B cell (primary cell): ENCODE results near the gene MYCBP. TPM values are rescaled to one million over a fixed set of nuclear protein-coding genes. Genes with fewer than 3 reads are reported as not detected.

Source experiments
- ATAC-seq: fragments of 200-7000 bp; cut with Tn5 transposase; one replicate; pipeline ENCODE4 v1.10.0; 2021; ENCODE audit warnings: low read depth, mild to moderate bottlenecking, moderate number of reproducible peaks, moderate library complexity
- CTCF ChIA-PET: fragments of 350-600 bp; sonication (Branson Sonifier 250); formaldehyde crosslinking; loops from one replicate; lab custom pipeline; 2021; ENCODE audit warnings: antibody characterized with exemption, inconsistent platforms; lab: Charles Lee
- POLR2A ChIA-PET: fragments of 350-600 bp; sonication (Branson Sonifier 250); formaldehyde crosslinking; loops from one replicate; lab custom pipeline; 2021; ENCODE audit warnings: antibody characterized with exemption; lab: Charles Lee
- DNase-seq: peaks from one replicate; pipeline ENCODE4 v3.0.0; 2013
- H2AFZ ChIP-seq: 2 replicates; pipeline ENCODE4 v1.6.1; 2012; ENCODE audit warnings: mild to moderate bottlenecking, low read depth, low read length; ENCODE audit not compliant: insufficient read depth, poor library complexity, severe bottlenecking
- H3K27ac ChIP-seq, 2 donors: 1 replicate in 1 of 2; 2 replicates in 1 of 2; pipeline ENCODE4 v1.5.1; 2012 to 2013; ENCODE audit warnings: low read length in 2 of 2, mild to moderate bottlenecking in 2 of 2, moderate library complexity in 1 of 2
- H3K27me3 ChIP-seq, 4 experiments: fragments of 200-600 bp in 1 of 4; sonication (generic) in 1 of 4; replicated peaks in 1 of 4; 1 replicate in 2 of 4; 2 replicates in 2 of 4; pipeline versions ENCODE4 v1.6.1 to v1.7.0; 2013 to 2016; ENCODE audit warnings: low read length in 3 of 4, mild to moderate bottlenecking in 2 of 4, mixed read lengths in 1 of 4, moderate library complexity in 1 of 4; ENCODE audit not compliant: insufficient read depth in 4 of 4, control insufficient read depth in 3 of 4; ENCODE audit errors: control extremely low read depth in 1 of 4
- H3K36me3 ChIP-seq, 2 experiments: replicated peaks in 1 of 2; 1 replicate in 1 of 2; 2 replicates in 1 of 2; pipeline versions ENCODE4 v1.6.1 to v1.7.1; 2013; ENCODE audit warnings: low read length in 1 of 2; ENCODE audit not compliant: insufficient read depth in 2 of 2, control insufficient read depth in 1 of 2; ENCODE audit errors: control extremely low read depth in 1 of 2, extremely low read depth in 1 of 2
- H3K4me1 ChIP-seq, 2 donors: fragments of 200-600 bp in 1 of 2; sonication (generic) in 1 of 2; 1 replicate in 1 of 2; 2 replicates in 1 of 2; pipeline versions ENCODE4 v1.5.1 to v1.6.1; 2013 to 2017; ENCODE audit warnings: low read length in 2 of 2; ENCODE audit not compliant: control insufficient read depth in 2 of 2, insufficient read depth in 2 of 2
- H3K4me2 ChIP-seq: replicated peaks from 2 replicates; pipeline ENCODE3; 2012; ENCODE audit warnings: mild to moderate bottlenecking, low read depth, low read length; ENCODE audit not compliant: poor library complexity, severe bottlenecking
- H3K4me3 ChIP-seq, 5 experiments: fragments of 200-600 bp in 1 of 5; sonication (generic) in 1 of 5; 1 replicate in 3 of 5; 2 replicates in 2 of 5; pipeline versions ENCODE4 v1.5.1 to v1.7.0; 2011 to 2016; ENCODE audit warnings: low read length in 4 of 5, mild to moderate bottlenecking in 4 of 5, low read depth in 2 of 5, control low read depth in 1 of 5, moderate library complexity in 1 of 5; ENCODE audit not compliant: insufficient read depth in 1 of 5; ENCODE audit errors: control extremely low read depth in 1 of 5, extremely low read depth in 1 of 5
- H3K79me2 ChIP-seq: fragments of 200-600 bp; sonication (generic); one replicate; pipeline ENCODE4 v1.6.0; 2016; ENCODE audit warnings: low read length; ENCODE audit not compliant: control insufficient read depth, insufficient read depth
- H3K9ac ChIP-seq: fragments of 200-600 bp; sonication (generic); 2 replicates; pipeline ENCODE4 v1.6.1; 2017; ENCODE audit warnings: mild to moderate bottlenecking, low read length, moderate library complexity
- H3K9me3 ChIP-seq, 3 donors: one replicate each; pipeline versions ENCODE4 v1.6.1 to v1.7.1; 2013; ENCODE audit warnings: low read length in 2 of 3; ENCODE audit not compliant: control insufficient read depth in 2 of 3, insufficient read depth in 1 of 3; ENCODE audit errors: control extremely low read depth in 1 of 3
- H4K20me1 ChIP-seq: 2 replicates; pipeline ENCODE4 v1.6.0; 2012; ENCODE audit warnings: mild to moderate bottlenecking, low read length; ENCODE audit not compliant: insufficient read depth, control insufficient read depth, poor library complexity, severe bottlenecking
- H3K27ac Mint-ChIP-seq: one replicate; pipeline ENCODE4 v1.8.0; 2021; ENCODE audit warnings: mixed read lengths
- H3K27me3 Mint-ChIP-seq: one replicate; pipeline ENCODE4 v1.8.0; 2021; ENCODE audit warnings: mixed read lengths
- H3K4me1 Mint-ChIP-seq: one replicate; pipeline ENCODE4 v1.8.0; 2021; ENCODE audit warnings: mixed read lengths
- H3K4me3 Mint-ChIP-seq: one replicate; pipeline ENCODE4 v1.8.0; 2021; ENCODE audit warnings: mixed read lengths
- H3K9me3 Mint-ChIP-seq: one replicate; pipeline ENCODE4 v1.8.0; 2022; ENCODE audit warnings: mixed read lengths; ENCODE audit not compliant: insufficient read depth
- CTCF ChIP-seq: fragments of 200-600 bp; IDR thresholded peaks from one replicate; pipeline ENCODE4 v1.8.0; 2022; ENCODE audit warnings: antibody characterized with exemption, mild to moderate bottlenecking
- EZH2 ChIP-seq: IDR thresholded peaks from 2 replicates; pipeline ENCODE4 v1.6.1; 2012; ENCODE audit warnings: borderline replicate concordance, low read depth, mild to moderate bottlenecking, moderate library complexity, low read length; ENCODE audit not compliant: insufficient read depth, poor library complexity, severe bottlenecking
- WGBS: methylation state at CpG from one replicate; pipeline ENCODE4 v1.1.5; 2013; ENCODE audit warnings: missing lambda C conversion rate; ENCODE audit not compliant: insufficient coverage; 5-methylcytosine and 5-hydroxymethylcytosine counted together
- intact Hi-C: fragments of 100-400 bp; cut with micrococcal nuclease; formaldehyde crosslinking; loops from one replicate; pipeline ENCODE4 v1.10.0; 2022
- polyA plus RNA-seq: library from polyadenylated mRNA; depleted of rRNA; stranded (reverse); fragments of >200 nt; gene quantifications from 2 replicates; pipeline ENCODE4 v1.2.3, GENCODE V29; 2012
- total RNA-seq, 2 donors: library from RNA; stranded (reverse); fragments of 120-200 nt in 1 of 2; gene quantifications; 1 replicate in 1 of 2; 2 replicates in 1 of 2; pipeline versions ENCODE4 v1.2.3 to v1.2.4, GENCODE V29; 2013 to 2022

MYCBP gene
- total and polyA plus RNA-seq, 2 donors (not counting 1 experiment from before 2014, with no cell fraction given) = 3.1 to 7.8 TPM

GRCh38 chr1:38908821-38909220 lies 35.7 kb upstream of the MYCBP start:
- Histone ChIP-seq H2AFZ (no peak overlapping the region), H3K4me2 (no peak overlapping the region), H3K27ac (no peak overlapping the region), H3K36me3 (no peaks in the 10 kb centered on the region), H4K20me1 (no peaks in the 10 kb centered on the region), H3K9me3 (peaks cover 2 to 17% (median 4%) of the 10 kb centered on the region in 3 donors), H3K4me1 (no peaks in the 10 kb centered on the region), H3K79me2 (no peaks in the 10 kb centered on the region), H3K9ac (no peak overlapping the region), H3K4me3 (no peak overlapping the region), H3K27me3 (no peaks in the 10 kb centered on the region)
- Mint-ChIP-seq H3K4me1 (no peaks in the 10 kb centered on the region), H3K27me3 (no peaks in the 10 kb centered on the region), H3K27ac (no peak overlapping the region), H3K4me3 (no peak overlapping the region), H3K9me3 (peaks cover 4% of the 10 kb centered on the region)
- DNase-seq (no peak), ATAC-seq (no peak)
- POLR2A ChIA-PET = no interaction called here
- intact Hi-C loops = no loop called here
- no peak for TF ChIP-seq CTCF
- TF ChIP-seq EZH2 = no peak
- CTCF ChIA-PET = no interaction called here
- 95% methylated on average over 11 of the region's 13 CpGs for WGBS

- no peaks in the 10 kb centered on the region for H3K27me3 Mint-ChIP-seq
- H3K9me3 ChIP-seq = peaks cover 2 to 17% (median 4%) of the 10 kb centered on the region in 3 donors
- H3K4me2 ChIP-seq = no peak overlapping the region
- no peaks in the 10 kb centered on the region for H3K4me1 Mint-ChIP-seq
- no peak overlapping the region for H3K4me3 ChIP-seq
- intact Hi-C loops = no loop called here
- CTCF ChIA-PET = no interaction called here
- DNase-seq = no peak
- 100% methylated on average over 1 of the region's 2 CpGs for WGBS
- TF ChIP-seq CTCF = no peak
- no peak for TF ChIP-seq EZH2
- H3K9me3 Mint-ChIP-seq = peaks cover 4% of the 10 kb centered on the region
- no peak overlapping the region for H3K4me3 Mint-ChIP-seq
- no peak overlapping the region for H2AFZ ChIP-seq
- H3K27ac ChIP-seq = no peak overlapping the region
- no peak overlapping the region for H3K9ac ChIP-seq
- POLR2A ChIA-PET = no interaction called here
- H3K4me1 ChIP-seq = no peaks in the 10 kb centered on the region
- no peaks in the 10 kb centered on the region for H3K79me2 ChIP-seq
- H3K27me3 ChIP-seq = no peaks in the 10 kb centered on the region
- no peak overlapping the region for H3K27ac Mint-ChIP-seq
- ATAC-seq = no peak
- H4K20me1 ChIP-seq = no peaks in the 10 kb centered on the region
- no peaks in the 10 kb centered on the region for H3K36me3 ChIP-seq
These were observed 32.8 kb upstream of the MYCBP start for GRCh38 chr1:38905985-38906384.
